NOMO-1 treated with DMSO at 0.1 percent for 48 hours (cell line): Measurements from ENCODE around the gene LCP2.

Source experiments
- DNase-seq: peaks from one replicate; lab custom pipeline; 2025; ENCODE audit not compliant: unreplicated experiment; lab: John Stamatoyannopoulos, UW

The LCP2 gene

GRCh38 chr5:170316937-170317336 is 19.4 kb upstream of the LCP2 start:
- DNase-seq = no peak

- DNase-seq = no peak
These were observed 17.6 kb upstream of the LCP2 start for GRCh38 chr5:170315154-170315553.

- DNase-seq = no peak
These were observed 17.0 kb upstream of the LCP2 start for GRCh38 chr5:170314541-170315095.

GRCh38 chr5:170313816-170314215 is 16.2 kb upstream of the LCP2 start:
- DNase-seq = no peak

GRCh38 chr5:170313344-170313743 is 15.8 kb upstream of the LCP2 start:
- DNase-seq = no peak

GRCh38 chr5:170312666-170313065 is 15.1 kb upstream of the LCP2 start:
- peak; percentile 67 for DNase-seq

GRCh38 chr5:170312301-170312595 is 14.7 kb upstream of the LCP2 start:
- DNase-seq = no peak

DNA sequence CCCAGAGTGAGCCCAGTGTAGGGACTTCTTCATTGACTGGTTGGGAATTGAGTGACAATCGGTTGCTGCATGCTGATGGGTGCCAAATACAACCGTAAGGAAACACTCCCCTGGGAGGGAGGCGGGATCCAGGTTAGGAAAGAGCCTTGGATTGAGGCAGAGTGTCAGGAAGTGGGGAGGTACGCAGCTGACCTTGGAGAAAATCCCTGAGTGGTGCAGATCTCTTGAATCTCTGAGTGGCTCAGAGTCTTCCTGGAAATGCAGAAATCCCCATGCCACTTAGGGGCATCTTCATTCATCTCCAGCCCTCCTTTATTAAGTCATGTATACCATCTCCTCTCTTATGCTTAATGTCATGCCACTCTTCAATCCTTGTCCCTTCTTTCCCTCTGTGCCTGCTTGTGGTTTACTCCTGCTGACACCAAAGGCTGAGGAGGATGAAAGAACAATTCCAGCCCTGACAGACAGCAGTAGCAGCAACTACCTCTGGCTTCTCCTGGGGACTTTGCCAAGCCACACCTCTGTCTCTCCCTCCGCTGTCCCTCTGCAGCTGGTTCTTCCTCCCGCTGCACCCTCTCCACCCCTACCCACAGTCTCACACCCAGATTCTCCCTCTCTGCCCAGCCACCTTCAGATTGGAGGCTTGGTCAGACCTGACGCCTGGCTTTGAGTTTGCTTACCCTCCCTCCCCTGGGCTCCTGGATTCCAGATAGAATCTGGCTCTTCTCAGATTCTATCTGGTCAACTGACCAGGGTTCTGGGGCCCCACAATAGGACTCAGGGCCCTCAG is 14.1 kb upstream of the LCP2 start:
- no peak for DNase-seq

GRCh38 chr5:170310256-170310926 is 12.8 kb upstream of the LCP2 start:
- no peak for DNase-seq

GRCh38 chr5:170308686-170309085 is 11.1 kb upstream of the LCP2 start:
- no peak for DNase-seq

DNA sequence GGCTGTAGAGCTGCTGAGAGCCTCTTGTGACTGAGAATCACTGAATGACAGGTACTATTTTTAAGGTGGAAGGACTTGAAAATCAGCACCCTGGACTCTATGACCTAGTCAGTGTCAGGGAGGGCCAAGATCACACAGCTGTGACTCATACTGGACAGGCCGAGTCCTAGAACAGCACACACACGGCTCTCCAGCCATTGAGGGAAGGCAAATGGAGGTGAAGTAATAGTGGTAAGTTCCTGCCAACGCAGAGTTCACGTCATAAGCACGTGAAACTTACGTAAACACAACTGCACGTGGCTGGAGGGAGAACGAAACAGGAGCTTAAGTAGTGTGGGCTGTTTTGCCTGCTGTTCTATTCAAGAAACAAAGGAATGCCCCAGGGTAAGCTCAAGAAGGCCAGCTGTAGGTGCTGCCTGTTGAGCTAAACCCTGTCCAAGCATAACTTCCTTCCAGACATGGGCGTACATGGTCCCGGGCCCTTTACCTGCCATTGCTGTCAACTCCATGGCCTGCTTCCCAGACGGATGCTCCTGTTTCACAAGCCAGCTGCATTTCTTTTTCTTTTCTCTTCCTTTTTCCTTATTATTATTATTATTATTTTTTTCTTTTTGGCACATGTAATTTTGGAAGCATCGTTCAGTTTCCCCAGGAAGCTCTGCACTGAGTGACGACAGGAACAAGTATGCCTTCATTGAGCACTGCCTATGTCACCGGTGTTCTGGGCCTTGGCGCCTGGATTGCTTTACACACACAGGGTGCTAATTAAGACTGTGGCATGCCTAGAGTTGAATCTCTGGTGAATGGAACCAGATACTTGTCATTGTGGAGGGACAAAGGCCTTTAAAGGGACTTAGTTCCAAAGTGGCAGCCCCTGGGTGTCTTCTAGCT is 10.2 kb upstream of the LCP2 start:
- peak; percentile 80 for DNase-seq

GRCh38 chr5:170306381-170306831 is 8.8 kb upstream of the LCP2 start:
- no peak for DNase-seq

DNA sequence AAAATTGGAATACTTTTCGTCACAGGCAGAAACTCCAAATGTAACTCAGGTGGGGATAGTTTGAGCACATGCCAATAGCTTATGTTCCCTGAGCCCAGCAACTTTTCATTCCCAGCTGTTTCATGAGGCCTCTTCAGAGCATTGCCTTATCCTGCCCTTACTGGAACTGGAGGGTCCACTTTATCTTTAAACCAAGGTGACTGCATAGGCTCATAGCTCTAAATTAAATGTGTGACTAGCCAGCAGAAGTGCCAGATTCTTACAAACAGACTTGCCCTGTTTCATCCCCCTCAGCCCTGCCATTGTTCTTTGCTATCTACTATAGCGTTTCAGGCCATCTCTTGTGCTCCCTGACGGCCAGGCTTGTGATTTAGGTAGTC is 8.1 kb upstream of the LCP2 start:
- no peak for DNase-seq

GRCh38 chr5:170305016-170305645 is 7.6 kb upstream of the LCP2 start:
- no peak for DNase-seq

- DNase-seq = no peak
These were observed 6.0 kb upstream of the LCP2 start for GRCh38 chr5:170303549-170303948.

GRCh38 chr5:170302653-170303501 is 5.3 kb upstream of the LCP2 start:
- peak; percentile 95 for DNase-seq

- no peak for DNase-seq
These were observed 4.5 kb upstream of the LCP2 start for GRCh38 chr5:170301981-170302652.

GRCh38 chr5:170301149-170301548 is 3.6 kb upstream of the LCP2 start:
- no peak for DNase-seq

DNA sequence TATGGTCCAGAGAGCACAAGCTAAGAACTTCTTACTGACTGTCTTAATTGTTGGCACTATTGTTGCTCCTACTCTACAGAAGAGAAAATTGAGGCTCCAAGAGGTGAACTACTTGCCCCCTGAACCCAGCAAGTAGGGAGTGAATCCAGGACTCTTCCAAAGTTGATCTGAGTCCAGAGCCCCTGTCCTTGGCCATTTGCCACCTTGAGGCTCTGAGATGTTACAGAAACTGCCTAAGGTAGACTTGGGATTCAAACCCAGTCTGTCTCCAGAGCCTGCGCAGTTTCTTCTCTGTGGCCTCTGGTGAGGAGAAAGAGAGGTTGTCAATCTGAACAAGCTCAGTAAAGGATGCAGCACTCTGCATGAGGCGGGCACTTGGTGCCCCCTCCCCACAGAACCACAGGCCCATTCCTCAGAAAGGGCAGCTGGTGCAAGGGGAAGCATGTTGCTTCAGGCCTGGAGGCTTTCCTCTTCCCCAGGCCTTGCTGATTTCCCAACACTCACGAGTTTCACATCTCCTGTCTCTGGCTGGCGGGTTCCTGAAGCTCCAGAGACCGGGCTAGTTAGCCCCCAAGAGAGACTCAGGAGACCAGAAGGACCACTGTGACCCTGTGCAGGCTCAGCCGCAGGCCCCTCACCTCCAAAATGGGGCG is 2.9 kb upstream of the LCP2 start:
- peak; percentile 65 for DNase-seq
